Stimulated activated CD8-positive, alpha-beta memory T cell treated with anti-CD3 and anti-CD28 coated beads, Interleukin-15, amount 100 ng/mL, for 1 hour (primary cell): Measurements from ENCODE around the gene VMP1.
"Not testable (repeated sequence)": the region's sequence is repeated elsewhere in the genome, so short reads cannot be mapped to it uniquely, and the experiment has no call there.

ENCODE experiments used
- DNase-seq: peaks from one replicate; pipeline ENCODE4 v3.0.0-alpha.2; 2020; ENCODE audit warnings: low read depth

The VMP1 gene

GRCh38 chr17:59780548-59780947 is 73.1 kb downstream of the VMP1 start:
- not testable (repeated sequence) for DNase-seq

- DNase-seq = no peak
Measured at GRCh38 chr17:59783221-59784047, 76.0 kb downstream of the VMP1 start.

- no peak for DNase-seq
Measured at GRCh38 chr17:59785091-59785799, 77.8 kb downstream of the VMP1 start.

DNA sequence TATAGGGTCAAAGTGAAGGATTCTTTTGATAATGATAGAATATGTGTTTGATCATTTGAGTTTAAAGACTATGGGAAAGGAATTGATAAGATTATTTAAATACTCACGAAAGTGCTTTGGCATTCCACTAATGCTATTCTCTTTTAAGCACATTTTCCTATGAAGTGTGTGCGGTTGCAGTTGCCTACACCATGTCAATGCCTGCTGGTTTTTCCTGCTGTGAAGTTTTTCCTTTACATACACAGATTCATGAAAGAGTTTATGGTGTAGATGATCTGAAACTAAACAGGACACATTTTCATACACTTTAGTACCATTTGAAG is 78.7 kb downstream of the VMP1 start:
- no peak for DNase-seq

DNA sequence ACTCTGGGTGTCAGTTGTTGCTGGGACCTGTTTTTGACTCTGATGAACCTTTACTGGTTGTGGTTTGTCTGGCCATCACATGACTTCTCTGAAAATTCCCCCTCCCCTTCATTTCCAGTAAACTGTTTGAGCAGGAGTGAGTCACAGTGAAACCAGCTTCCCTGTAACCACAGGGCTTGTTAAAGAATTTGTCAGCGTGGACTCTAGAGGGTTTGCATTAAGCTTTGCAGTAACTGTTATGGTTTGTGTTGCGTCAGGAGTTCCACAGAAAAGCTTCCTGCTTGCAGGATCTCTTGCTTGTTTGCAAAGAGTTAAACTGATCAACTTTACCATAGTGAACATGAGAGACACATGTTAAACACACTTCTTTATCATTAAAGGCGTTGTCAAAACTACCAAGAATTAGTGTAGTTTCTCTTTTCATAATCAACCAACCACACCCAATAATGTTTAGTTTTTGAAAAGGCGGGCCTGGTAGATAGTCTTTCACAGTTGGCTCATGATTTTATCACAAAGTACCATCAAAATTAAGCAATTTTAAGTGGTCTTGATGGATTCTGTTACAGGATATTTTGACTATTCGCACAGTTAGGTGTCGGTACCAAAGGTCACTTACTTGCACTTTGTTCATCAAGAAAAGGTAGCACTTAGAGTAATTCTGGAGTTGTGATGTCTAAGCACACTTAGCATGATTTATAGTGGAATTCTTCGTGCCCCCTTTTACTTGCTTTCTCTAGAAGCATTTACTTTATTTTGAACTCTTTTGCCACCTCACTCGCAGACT is 79.3 kb downstream of the VMP1 start:
- peak; percentile 51 for DNase-seq

GRCh38 chr17:59789849-59790248 is 82.4 kb downstream of the VMP1 start:
- DNase-seq = not testable (repeated sequence)

DNA sequence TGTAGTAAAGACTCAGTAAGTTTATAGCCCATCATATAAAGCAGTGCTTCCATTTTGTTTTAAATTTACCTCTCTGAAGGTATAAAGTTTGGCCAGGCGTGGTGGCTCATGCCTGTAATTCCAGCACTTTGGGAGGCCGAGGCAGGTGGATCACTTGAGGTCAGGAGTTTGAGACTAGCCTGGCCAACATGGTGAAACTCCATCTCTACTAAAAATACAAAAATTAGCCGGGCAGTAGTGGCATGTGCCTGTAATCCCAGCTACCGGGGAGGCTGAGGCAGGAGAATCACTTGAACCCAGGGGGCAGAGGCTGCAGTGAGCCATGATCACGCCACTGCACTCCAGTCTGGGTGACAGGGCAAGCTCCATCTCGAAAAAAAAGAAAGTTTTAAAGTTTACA is 83.0 kb downstream of the VMP1 start:
- not testable (repeated sequence) for DNase-seq

DNA sequence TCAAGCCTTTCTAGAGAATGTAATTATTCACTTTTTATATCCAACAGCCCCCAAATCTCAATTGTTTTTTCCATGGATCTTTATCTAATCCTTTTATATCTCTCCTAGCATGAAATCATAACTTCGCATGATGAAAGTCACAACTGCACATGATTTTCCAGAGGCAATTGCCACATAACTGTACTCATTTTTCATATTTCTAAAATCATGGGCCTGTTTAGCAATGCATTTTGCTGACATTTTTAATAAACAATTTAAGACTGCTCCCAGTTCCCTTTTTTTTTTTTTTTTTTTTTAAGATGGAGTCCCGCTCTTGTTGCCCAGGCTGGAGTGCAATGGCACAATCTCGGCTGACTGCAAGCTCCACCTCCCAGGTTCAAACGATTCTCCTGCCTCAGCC is 83.5 kb downstream of the VMP1 start:
- DNase-seq = no peak

GRCh38 chr17:59791603-59792457 is 84.4 kb downstream of the VMP1 start:
- no peak for DNase-seq

- DNase-seq = not testable (repeated sequence)
Measured at GRCh38 chr17:59792458-59792823, 85.0 kb downstream of the VMP1 start.

GRCh38 chr17:59793205-59793604 is 85.8 kb downstream of the VMP1 start:
- no peak for DNase-seq

DNA sequence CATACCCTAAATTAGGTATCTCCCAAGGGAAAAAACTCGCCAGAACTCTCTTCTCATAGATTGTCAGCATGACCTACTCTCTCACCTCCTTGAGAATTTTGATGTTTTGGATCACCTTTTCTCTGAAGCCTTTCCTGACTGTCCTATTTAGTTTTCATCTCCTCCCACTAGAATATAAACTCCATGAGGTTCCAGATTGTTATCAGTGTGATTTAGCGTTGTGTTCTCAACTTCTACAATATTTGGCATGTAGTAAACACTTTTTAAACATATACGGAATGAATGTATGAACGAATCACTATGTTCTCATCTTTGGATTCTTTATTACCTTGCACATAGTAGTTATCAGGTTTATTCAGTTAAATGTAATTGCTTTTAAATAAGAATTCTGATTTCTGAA is 88.7 kb downstream of the VMP1 start:
- DNase-seq = no peak

DNA sequence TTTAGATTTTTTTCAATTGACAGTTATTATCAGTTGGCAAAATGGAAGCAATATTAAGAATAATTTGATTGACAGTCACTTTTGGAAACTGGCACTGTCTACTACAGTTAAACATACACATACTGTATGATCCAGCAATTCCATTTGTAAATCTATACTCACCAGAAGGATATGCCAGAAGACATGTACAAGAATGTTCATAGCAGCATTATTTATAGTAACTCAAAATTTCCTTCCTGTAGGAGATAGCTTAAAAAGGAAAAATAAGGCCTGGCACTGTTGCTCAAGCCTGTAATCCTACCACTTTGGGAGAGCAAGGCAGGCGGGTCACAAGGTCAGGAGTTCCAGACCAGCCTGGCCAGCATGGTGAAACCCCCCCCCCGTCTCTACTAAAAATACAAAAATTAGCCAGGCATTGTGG is 89.3 kb downstream of the VMP1 start:
- no peak for DNase-seq

GRCh38 chr17:59798111-59798510 is 90.7 kb downstream of the VMP1 start:
- no peak for DNase-seq

DNA sequence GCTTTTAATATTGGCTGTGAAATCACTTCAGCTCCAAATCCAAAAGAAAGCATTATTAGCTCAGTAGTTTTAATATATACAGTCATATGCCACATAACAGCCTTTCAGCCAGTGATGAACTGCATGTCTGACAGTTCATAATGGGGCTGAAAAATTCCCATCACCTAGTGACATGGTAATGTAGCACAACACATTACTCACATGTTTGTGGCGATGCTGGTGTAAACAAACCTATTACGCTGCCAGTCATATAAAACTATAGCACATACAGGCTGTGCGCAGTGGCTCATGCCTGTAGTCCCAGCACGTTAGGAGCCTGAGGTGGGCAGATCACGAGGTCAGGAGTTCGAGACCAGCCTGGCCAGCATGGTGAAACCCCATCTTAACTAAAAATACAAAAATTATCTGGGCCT is 93.1 kb downstream of the VMP1 start:
- DNase-seq = no peak

- DNase-seq = no peak
Measured at GRCh38 chr17:59802160-59802559, 94.7 kb downstream of the VMP1 start.

DNA sequence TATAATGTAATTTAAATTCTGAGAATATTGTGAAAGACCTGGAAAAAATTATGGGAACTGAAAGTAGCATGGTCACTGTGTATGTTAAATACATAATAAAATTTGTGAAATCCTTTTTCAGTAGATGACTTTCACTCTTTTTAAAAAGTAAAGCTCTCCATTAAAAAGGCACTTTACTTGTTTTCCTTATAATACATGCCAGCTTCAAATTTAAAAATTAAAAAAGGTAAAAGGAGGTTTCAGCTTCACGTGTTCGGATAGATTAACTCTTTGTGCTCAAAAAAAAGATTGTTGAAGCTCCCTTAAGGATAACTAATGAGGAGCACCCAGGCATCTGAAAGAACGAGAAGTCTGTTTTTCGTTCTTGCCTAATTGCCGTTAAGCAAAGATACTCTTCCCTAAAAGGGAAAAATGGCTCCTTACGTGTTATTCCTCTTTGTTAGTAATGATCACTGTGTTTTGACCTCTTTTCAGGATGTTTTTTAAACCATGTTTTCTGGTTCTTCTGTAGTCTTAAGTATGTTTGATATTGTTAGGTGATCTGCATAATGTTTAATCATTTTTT is 97.5 kb downstream of the VMP1 start:
- no peak for DNase-seq

DNA sequence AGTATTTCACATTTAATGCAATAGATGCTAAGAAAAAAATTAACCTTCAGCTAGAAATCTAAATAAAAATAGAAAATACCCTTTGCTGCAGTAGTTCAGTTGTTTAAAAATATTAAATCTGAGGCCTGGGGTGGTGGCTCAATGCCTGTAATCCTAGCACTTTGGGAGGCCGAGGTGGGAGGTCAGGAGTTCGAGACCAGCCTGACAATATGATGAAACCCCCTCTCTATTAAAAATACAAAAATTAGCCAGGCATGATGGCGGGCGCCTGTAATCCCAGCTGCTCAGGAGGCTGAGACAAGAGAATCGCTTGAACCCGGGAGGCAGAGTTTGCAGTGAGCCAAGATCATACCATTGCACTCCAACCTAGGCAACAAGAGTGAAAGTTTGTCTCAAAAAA is 98.9 kb downstream of the VMP1 start:
- not testable (repeated sequence) for DNase-seq

DNA sequence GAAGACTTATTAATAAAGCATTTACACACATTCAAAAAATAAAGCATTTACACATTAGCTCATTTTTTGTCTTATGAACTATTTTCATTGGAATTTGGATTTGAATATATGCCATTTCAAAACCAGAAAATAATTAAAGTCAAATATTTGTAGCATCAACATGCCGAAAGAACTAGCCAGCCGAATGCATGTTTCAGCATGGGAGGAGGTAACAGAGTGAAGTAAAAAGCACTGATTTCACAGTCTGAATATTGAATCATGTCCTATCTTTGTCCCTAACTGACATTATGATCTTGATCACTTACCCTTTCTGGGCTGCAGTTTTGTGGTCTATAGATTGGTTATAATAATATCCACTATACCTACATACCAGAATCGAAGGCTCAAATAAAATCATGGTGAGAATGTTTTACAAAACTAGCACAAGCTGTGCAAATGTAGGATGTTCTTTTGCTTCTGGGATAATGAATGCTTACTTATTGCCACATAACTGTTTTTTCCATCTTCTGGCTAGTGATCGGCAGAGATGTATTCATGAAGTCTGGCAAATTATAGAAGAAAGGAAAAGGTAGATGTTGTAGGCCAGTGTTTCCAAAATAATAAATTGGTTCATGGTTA is 100.5 kb downstream of the VMP1 start:
- no peak for DNase-seq

DNA sequence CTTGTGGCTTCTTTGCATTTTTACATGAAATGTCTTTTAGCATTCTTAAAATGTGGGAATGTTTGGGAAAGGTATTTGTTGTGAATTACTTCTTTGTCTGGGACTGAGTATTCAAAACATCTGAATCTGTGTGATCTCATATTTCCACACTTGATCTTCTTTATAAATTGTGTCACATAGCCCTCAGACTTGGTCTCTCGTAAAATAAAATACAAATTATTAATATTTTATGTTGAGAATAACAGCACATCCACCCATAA is 103.4 kb downstream of the VMP1 start:
- no peak for DNase-seq

DNA sequence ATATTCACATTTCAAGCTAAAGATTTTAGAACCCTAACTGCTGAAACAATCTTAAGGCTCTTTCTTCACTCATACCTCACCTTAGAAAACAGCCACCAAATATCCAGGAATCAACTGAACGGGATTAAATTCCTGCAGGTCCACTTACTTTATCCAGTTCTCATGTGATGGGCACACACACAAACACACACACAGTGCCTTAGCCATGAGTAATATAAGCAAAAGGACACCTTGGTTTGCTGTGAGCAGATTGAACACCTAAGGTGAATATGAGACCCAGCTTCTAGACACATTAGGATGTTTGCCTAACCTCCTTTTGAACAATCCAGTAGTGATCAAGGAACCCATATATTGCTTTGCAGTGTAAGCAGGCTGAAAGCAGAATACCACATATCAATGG is 103.8 kb downstream of the VMP1 start:
- no peak for DNase-seq
